D341Med (cell line): ENCODE results near the gene AGAP1.

Experiments used
- DNase-seq: peaks from one replicate; pipeline ENCODE4 v3.0.0; 2012; ENCODE audit warnings: low spot score

AGAP1 gene

GRCh38 chr2:236001854-236002253 lies 508.0 kb downstream of the AGAP1 start:
- no peak for DNase-seq

- DNase-seq: no peak
Observed at GRCh38 chr2:236008006-236008405, 514.2 kb downstream of the AGAP1 start.

GRCh38 chr2:236008857-236009256 lies 515.0 kb downstream of the AGAP1 start:
- no peak for DNase-seq

- DNase-seq: no peak
Observed at GRCh38 chr2:236010920-236011685, 517.3 kb downstream of the AGAP1 start.

- no peak for DNase-seq
Observed at GRCh38 chr2:236012155-236012554, 518.3 kb downstream of the AGAP1 start.

- DNase-seq: no peak
Observed at GRCh38 chr2:236014408-236015131, 520.7 kb downstream of the AGAP1 start.

GRCh38 chr2:236015171-236015570 lies 521.3 kb downstream of the AGAP1 start:
- no peak for DNase-seq

GRCh38 chr2:236016496-236016895 lies 522.7 kb downstream of the AGAP1 start:
- DNase-seq: no peak

GRCh38 chr2:236017446-236017845 lies 523.6 kb downstream of the AGAP1 start:
- DNase-seq: no peak

- DNase-seq: no peak
Observed at GRCh38 chr2:236019434-236019833, 525.6 kb downstream of the AGAP1 start.

GRCh38 chr2:236021499-236022057 lies 527.7 kb downstream of the AGAP1 start:
- no peak for DNase-seq

GRCh38 chr2:236022128-236022527 lies 528.3 kb downstream of the AGAP1 start:
- DNase-seq: no peak

GRCh38 chr2:236025892-236026291 lies 532.0 kb downstream of the AGAP1 start:
- DNase-seq: no peak

GRCh38 chr2:236026841-236027240 lies 533.0 kb downstream of the AGAP1 start:
- DNase-seq: no peak

- no peak for DNase-seq
Observed at GRCh38 chr2:236028066-236028465, 534.2 kb downstream of the AGAP1 start.

GRCh38 chr2:236033462-236033861 lies 539.6 kb downstream of the AGAP1 start:
- DNase-seq: no peak

- DNase-seq: no peak
Observed at GRCh38 chr2:236034974-236035373, 541.1 kb downstream of the AGAP1 start.

GRCh38 chr2:236036045-236036444 lies 542.2 kb downstream of the AGAP1 start:
- DNase-seq: no peak

- no peak for DNase-seq
Observed at GRCh38 chr2:236038096-236038495, 544.3 kb downstream of the AGAP1 start.

GRCh38 chr2:236040600-236041328 lies 546.9 kb downstream of the AGAP1 start:
- DNase-seq: no peak

GRCh38 chr2:236041616-236042015 lies 547.8 kb downstream of the AGAP1 start:
- no peak for DNase-seq

- no peak for DNase-seq
Observed at GRCh38 chr2:236042087-236042486, 548.2 kb downstream of the AGAP1 start.

- no peak for DNase-seq
Observed at GRCh38 chr2:236044191-236044590, 550.3 kb downstream of the AGAP1 start.
